Effector memory CD4-positive, alpha-beta T cell (primary cell): Measurements from ENCODE around the gene SSR1.
"Not testable (repeated sequence)": the region's sequence is repeated elsewhere in the genome, so short reads cannot be mapped to it uniquely, and the experiment has no call there.

ENCODE experiments used
- DNase-seq, 3 donors: peaks; one replicate each; pipeline ENCODE4 v3.0.0-alpha.2; 2020
- H3K27ac ChIP-seq: 2 replicates; pipeline ENCODE4 v1.7.0; 2013; ENCODE audit warnings: mild to moderate bottlenecking, low read length, moderate library complexity; ENCODE audit not compliant: insufficient read depth, poor library complexity, severe bottlenecking
- H3K27me3 ChIP-seq: replicated peaks from 2 replicates; pipeline ENCODE4 v1.7.0; 2013; ENCODE audit warnings: mild to moderate bottlenecking, low read length; ENCODE audit not compliant: insufficient read depth, control insufficient read depth, poor library complexity, severe bottlenecking
- H3K36me3 ChIP-seq: 2 replicates; pipeline ENCODE4 v1.7.0; 2013; ENCODE audit warnings: mild to moderate bottlenecking, low read length, moderate library complexity; ENCODE audit not compliant: control insufficient read depth, insufficient read depth
- H3K4me1 ChIP-seq: 2 replicates; pipeline ENCODE4 v1.7.0; 2013; ENCODE audit warnings: low read length, mild to moderate bottlenecking; ENCODE audit not compliant: control insufficient read depth, insufficient read depth, poor library complexity, severe bottlenecking
- H3K4me3 ChIP-seq: 2 replicates; pipeline ENCODE4 v1.7.0; 2013; ENCODE audit warnings: low read length, low read depth, mild to moderate bottlenecking; ENCODE audit not compliant: insufficient read depth, poor library complexity, severe bottlenecking
- H3K9me3 ChIP-seq: 2 replicates; pipeline ENCODE4 v1.7.0; 2013; ENCODE audit warnings: mild to moderate bottlenecking, low read length, moderate library complexity; ENCODE audit not compliant: control insufficient read depth

SSR1 gene

DNA sequence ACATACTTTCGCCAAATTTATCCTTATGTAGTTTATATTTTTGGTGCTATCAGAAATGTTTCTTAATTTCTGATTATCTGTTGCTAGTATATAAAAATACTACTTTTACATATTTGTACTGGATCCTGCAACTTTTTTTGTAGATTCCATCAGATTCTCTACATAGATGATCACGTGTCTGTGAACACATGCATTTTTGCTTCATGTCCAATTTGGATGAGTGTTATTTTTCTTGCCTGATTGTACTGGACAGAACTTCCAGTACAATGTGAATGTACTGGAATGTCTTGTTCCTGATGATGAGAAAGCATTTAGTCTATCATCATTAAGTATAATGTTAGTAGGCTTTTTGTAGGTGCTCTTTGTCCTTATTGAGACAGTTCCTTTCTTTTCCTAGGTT is 25.0 kb upstream of the SSR1 start:
- no peak for DNase-seq

DNA sequence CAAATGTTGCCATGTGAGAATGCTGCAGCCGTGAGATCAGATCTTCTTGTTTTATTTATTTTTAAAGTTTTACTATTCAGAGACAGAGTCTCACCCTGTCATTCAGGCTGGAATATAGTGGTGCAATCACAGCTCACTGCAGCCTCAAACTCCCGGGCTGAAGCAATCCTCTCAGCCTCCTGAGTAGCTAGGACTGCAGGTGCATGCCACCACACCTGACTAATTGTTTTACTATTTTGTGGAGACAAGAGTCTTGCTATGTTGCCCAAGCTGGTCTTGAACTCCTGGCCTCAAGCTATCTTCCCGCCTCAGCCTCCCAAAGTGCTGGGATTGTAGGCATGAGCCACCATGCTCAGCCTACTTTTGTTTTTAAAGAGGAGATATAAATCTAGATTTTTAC is 22.5 kb upstream of the SSR1 start:
- no peaks in the 10 kb centered on the region for H3K36me3 ChIP-seq
- DNase-seq = no peak
- H3K27ac ChIP-seq = no peak overlapping the region
- H3K4me1 ChIP-seq = no peaks in the 10 kb centered on the region
- H3K9me3 ChIP-seq = no peaks in the 10 kb centered on the region
- no peak overlapping the region for H3K4me3 ChIP-seq
- no peaks in the 10 kb centered on the region for H3K27me3 ChIP-seq

More for the DNA sequence above, 25.0 kb upstream of the SSR1 start:
- H3K27me3 ChIP-seq = no peaks in the 10 kb centered on the region
- H3K9me3 ChIP-seq = no peaks in the 10 kb centered on the region
- H3K36me3 ChIP-seq = no peaks in the 10 kb centered on the region
- H3K4me1 ChIP-seq = no peaks in the 10 kb centered on the region
- no peak overlapping the region for H3K27ac ChIP-seq
- H3K4me3 ChIP-seq = no peak overlapping the region

DNA sequence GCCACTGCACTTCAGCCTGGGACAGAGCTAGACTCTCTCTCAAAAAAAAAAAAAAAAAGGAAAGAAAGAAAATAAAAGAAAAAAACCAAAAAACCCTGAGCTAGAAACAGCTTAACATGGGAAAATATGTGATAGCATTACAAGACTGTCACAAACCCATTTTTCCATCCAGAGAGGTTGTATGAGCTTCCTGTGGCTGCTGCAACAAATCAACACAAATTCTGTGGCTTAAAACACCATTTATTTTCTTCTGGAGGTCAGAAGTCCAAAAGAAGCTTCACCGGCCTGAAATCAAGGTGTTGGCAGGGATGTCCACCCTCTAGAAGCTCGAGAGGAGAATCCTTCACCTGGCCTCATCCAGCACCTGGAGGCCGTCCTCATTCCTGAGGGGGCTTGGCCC is 21.7 kb upstream of the SSR1 start:
- Histone ChIP-seq H3K9me3 (no peaks in the 10 kb centered on the region), H3K27me3 (no peaks in the 10 kb centered on the region), H3K4me1 (no peaks in the 10 kb centered on the region), H3K27ac (no peak overlapping the region), H3K4me3 (no peak overlapping the region), H3K36me3 (no peaks in the 10 kb centered on the region)
- no peak for DNase-seq

DNA sequence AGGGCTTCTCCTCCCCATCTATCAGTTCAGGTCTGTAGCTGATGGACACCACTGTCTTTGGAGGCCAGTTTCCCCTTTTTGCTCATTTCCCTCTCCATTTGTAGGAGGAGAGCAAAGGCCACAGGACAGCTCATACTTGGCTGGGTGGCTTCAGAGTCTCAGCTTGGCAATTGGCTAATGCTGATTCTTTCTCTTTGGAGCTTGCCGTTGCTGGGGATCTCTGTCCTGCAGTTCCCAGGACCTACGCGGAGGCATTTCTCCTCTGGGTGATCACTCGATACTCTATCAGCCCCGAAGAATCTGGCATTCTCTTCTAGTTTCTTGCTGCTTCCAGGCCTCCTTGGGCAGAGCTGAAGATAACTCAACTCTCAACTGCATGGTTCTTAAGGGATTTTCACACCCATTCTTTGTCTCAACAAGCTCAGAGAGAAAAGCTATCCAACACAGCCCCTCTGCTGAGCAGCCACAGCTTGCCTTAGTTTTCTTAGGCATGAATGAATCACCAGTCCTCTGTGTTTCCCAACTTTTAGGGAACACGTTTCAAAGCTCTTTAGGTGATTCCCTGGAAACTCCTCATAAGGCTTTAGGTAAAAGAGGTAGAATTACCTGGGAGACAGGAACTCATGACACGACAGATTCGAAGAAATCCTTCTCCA is 19.2 kb upstream of the SSR1 start:
- Histone ChIP-seq H3K4me3 (no peak overlapping the region), H3K9me3 (no peaks in the 10 kb centered on the region), H3K36me3 (no peaks in the 10 kb centered on the region), H3K27ac (no peak overlapping the region), H3K27me3 (no peaks in the 10 kb centered on the region), H3K4me1 (no peaks in the 10 kb centered on the region)
- DNase-seq = no peak

DNA sequence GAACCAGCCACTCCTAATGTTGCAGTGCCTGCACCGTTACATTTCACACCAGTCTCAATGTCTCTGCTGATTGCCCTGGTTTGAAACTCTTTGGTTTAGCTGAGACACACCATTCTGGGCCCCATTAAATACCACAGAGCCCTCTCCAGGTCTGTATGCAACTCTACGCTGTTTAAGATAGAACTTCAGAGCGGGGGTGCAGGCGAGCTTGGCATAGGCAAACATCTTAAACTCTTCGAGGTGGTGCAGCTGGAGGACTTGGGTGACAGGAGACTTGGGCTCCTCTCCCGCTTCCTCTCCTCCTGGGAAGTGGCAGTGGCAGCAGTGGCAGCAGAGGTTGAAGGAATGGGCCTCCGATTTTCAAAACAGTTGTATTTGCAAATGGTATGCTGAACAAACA is 18.5 kb upstream of the SSR1 start:
- no peaks in the 10 kb centered on the region for H3K36me3 ChIP-seq
- no peaks in the 10 kb centered on the region for H3K9me3 ChIP-seq
- no peaks in the 10 kb centered on the region for H3K4me1 ChIP-seq
- H3K27ac ChIP-seq = no peak overlapping the region
- DNase-seq = no peak
- no peak overlapping the region for H3K4me3 ChIP-seq
- H3K27me3 ChIP-seq = no peaks in the 10 kb centered on the region

DNA sequence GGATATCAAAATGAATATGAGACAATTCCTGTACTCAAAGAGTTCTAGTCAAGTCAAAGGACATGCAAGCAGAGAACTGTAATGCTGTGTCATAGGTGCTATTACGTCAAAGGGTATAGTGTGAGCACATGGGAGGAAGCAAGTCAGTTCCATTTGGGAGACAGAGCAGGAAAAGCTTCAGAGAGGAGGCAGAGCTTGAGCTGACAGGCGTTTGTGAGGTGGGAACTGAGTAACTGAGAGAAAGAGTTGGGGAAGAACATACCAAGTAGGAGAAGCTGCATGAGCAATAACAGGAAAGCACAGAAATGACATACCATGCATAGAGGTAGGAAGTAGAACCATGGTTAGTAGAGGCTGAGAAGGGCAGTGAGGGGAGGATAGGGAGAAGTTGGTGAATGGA is 15.2 kb upstream of the SSR1 start:
- Histone ChIP-seq H3K4me3 (no peak overlapping the region), H3K27ac (no peak overlapping the region), H3K9me3 (no peaks in the 10 kb centered on the region), H3K4me1 (no peaks in the 10 kb centered on the region), H3K27me3 (no peaks in the 10 kb centered on the region), H3K36me3 (no peaks in the 10 kb centered on the region)
- no peak for DNase-seq

DNA sequence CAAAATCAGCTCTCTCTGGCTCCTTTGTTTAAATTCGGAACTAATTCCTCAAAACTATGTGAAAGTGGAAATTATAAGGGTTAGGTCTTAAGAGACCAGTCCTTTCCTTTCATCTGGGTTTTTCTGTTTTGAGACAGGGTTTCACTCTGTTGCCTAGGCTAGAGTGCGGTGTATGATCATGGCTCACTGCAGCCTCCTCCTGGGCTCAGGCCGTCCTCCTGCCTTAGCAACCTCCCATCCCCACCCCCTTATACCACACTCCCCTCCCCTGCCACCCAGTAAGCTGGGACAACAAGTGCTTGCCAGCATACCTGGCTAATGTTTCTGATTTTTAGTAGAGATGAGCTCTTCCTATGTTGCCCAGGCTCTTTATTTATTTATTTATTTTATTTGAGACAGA is 12.8 kb upstream of the SSR1 start:
- no peaks in the 10 kb centered on the region for H3K9me3 ChIP-seq
- H3K36me3 ChIP-seq = no peaks in the 10 kb centered on the region
- DNase-seq = no peak
- H3K27ac ChIP-seq = no peak overlapping the region
- no peak overlapping the region for H3K4me3 ChIP-seq
- H3K4me1 ChIP-seq = no peaks in the 10 kb centered on the region
- no peaks in the 10 kb centered on the region for H3K27me3 ChIP-seq

DNA sequence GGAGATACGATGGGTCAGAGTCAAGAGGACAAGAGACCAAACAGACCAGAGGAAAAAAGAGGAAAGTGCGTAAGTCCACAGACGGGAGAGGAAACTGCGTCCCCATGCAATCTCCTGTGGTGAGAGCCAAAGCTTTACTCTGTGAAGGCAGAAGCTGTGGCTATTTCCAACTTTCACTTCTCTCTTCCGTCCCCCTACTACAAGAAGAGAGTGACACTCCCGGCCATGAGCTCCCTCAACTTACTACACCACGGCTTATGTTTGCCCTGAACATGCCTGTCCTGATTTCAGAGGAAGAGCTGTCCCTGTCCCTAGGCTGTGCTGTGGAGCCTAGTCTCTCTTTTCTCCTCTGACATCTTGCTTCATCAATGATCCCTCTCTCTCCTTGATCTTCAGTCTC is 11.5 kb upstream of the SSR1 start:
- no peaks in the 10 kb centered on the region for H3K4me1 ChIP-seq
- no peak overlapping the region for H3K27ac ChIP-seq
- H3K9me3 ChIP-seq = no peaks in the 10 kb centered on the region
- no peak for DNase-seq
- no peak overlapping the region for H3K4me3 ChIP-seq
- no peaks in the 10 kb centered on the region for H3K27me3 ChIP-seq
- no peaks in the 10 kb centered on the region for H3K36me3 ChIP-seq

DNA sequence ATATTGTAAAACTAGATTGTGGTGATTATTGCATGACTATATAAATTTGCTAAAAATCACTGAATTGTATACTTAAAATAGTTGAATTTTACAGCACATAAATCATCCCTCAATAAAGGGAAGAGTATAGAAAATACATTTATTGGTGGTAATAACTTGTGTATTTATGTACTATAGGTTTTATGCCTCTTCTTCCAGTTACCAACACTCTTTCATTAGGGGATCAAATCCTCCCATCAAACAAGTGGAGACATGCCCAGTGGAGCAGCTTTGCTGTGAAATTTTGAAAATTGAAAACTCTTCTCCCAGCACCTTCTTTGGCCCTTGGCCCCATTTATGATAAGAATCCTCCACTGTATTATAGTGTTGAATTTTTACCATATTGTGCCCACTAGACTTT is 10.1 kb upstream of the SSR1 start:
- no peaks in the 10 kb centered on the region for H3K36me3 ChIP-seq

DNA sequence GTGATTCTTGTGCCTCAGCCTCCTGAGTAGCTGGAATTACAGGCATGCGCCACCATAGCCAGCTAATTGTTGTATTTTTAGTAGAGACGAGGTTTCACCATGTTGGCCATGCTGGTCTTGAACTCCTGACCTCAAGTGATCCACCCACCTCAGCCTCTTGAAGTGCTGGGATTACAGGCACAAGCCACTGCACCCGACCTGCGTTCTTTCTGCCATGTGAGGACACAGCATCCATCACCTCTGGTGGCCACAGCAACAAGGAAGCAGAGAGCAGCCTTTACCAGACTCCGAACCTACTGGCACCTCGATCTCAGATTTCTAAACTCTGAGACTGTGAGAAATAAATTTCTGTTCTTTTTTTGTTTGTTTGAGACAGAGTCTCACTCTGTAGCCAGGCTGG is 8.9 kb upstream of the SSR1 start:
- not testable (repeated sequence) for H3K4me3 ChIP-seq, H3K36me3 ChIP-seq, H3K9me3 ChIP-seq

More for the DNA sequence above, 10.1 kb upstream of the SSR1 start:
- DNase-seq = no peak
- Histone ChIP-seq H3K27ac (no peak overlapping the region), H3K4me1 (no peaks in the 10 kb centered on the region), H3K4me3 (no peak overlapping the region), H3K9me3 (no peaks in the 10 kb centered on the region), H3K27me3 (no peaks in the 10 kb centered on the region)

More for the DNA sequence above, 8.9 kb upstream of the SSR1 start:
- not testable (repeated sequence) for H3K27me3 ChIP-seq, H3K4me1 ChIP-seq, DNase-seq, H3K27ac ChIP-seq
